H4 (cell line): Measurements from ENCODE around the gene TAF11L4. TPM values are rescaled to one million over a fixed set of nuclear protein-coding genes. Genes with fewer than 3 reads are reported as not detected.

Experiments used
- total RNA-seq: library from RNA; depleted of rRNA; stranded (reverse); fragments of >200 nt; shearing (Covaris generic); gene quantifications from 2 replicates; pipeline ENCODE4 v1.2.3, GENCODE V29; 2014; rRNA removed

TAF11L4 gene
- total RNA-seq, 1 experiment from 2014 or later = not detected

Other genes starting within 250 kb of the TAF11L4 start
- gene TAF11L2, start 23.6 kb upstream of the TAF11L4 start, total RNA-seq = not detected in 2 replicates
- not detected in 2 replicates for gene TAF11L3, start 3.4 kb upstream of the TAF11L4 start, total RNA-seq
- gene TAF11L5, start 3.4 kb downstream of the TAF11L4 start, total RNA-seq = not detected in 2 replicates
- gene TAF11L6, start 6.9 kb downstream of the TAF11L4 start, total RNA-seq = not detected in 2 replicates
- gene TAF11L7, start 64.0 kb downstream of the TAF11L4 start, total RNA-seq = not detected in 2 replicates
- not detected in 2 replicates for gene TAF11L8, start 69.2 kb downstream of the TAF11L4 start, total RNA-seq
- gene TAF11L9, start 72.6 kb downstream of the TAF11L4 start, total RNA-seq = not detected in 2 replicates
- not detected in 2 replicates for gene TAF11L10, start 76.0 kb downstream of the TAF11L4 start, total RNA-seq
- gene TAF11L11, start 82.4 kb downstream of the TAF11L4 start, total RNA-seq = not detected in 2 replicates
- not detected in 2 replicates for gene TAF11L12, start 88.6 kb downstream of the TAF11L4 start, total RNA-seq
- not detected in 2 replicates for gene TAF11L13, start 110.3 kb downstream of the TAF11L4 start, total RNA-seq
- gene TAF11L14, start 112.7 kb downstream of the TAF11L4 start, total RNA-seq = not detected in 2 replicates